Caco-2 (cell line): ENCODE measurements around the gene SPDYE4. TPM values are rescaled to one million over a fixed set of nuclear protein-coding genes. Genes with fewer than 3 reads are reported as not detected.

ENCODE experiments used
- BruUV-seq: library from RNA; stranded (reverse); fragments of 400-500 nt; replicated peaks from 2 replicates; lab custom pipeline; 2021; lab: Mats Ljungman, UMichigan
- CTCF ChIA-PET: fragments of 300-600 bp; sonication (Branson Sonifier 250); formaldehyde crosslinking; loops from one replicate; lab custom pipeline; 2022; ENCODE audit warnings: antibody characterized with exemption; lab: Charles Lee
- POLR2A ChIA-PET: fragments of 300-600 bp; sonication (Branson Sonifier 250); formaldehyde crosslinking; loops from one replicate; lab custom pipeline; 2022; ENCODE audit warnings: antibody characterized with exemption; lab: Charles Lee
- DNase-seq, 2 experiments: peaks; one replicate each; pipeline versions ENCODE4 v3.0.0 to v3.0.0-alpha.2; 2020 to 2022
- H3K27me3 ChIP-seq: replicated peaks from 2 replicates; pipeline ENCODE4 v1.6.0; 2011; ENCODE audit warnings: low read length; ENCODE audit not compliant: control insufficient read depth, insufficient read depth
- H3K36me3 ChIP-seq: 2 replicates; pipeline ENCODE4 v1.5.1; 2011; ENCODE audit warnings: low read length; ENCODE audit not compliant: control insufficient read depth, insufficient read depth
- H3K4me1 ChIP-seq: fragments of 250-450 bp; sonication (Bioruptor Pico); 2 replicates; pipeline ENCODE4 v1.5.1; 2020; ENCODE audit warnings: mild to moderate bottlenecking
- H3K4me3 ChIP-seq: 2 replicates; pipeline ENCODE4 v1.5.1; 2011; ENCODE audit warnings: low read depth, mild to moderate bottlenecking, control low read depth, low read length
- H3K9me3 ChIP-seq: fragments of 250-450 bp; sonication (Bioruptor Pico); 2 replicates; pipeline ENCODE4 v1.5.1; 2020; ENCODE audit warnings: mild to moderate bottlenecking, moderate library complexity
- H3K27ac Mint-ChIP-seq: one replicate; pipeline ENCODE4 v1.8.0; 2022; ENCODE audit warnings: mixed read lengths; ENCODE audit not compliant: unreplicated experiment
- H3K27me3 Mint-ChIP-seq: one replicate; pipeline ENCODE4 v1.8.0; 2022; ENCODE audit warnings: mixed read lengths; ENCODE audit not compliant: insufficient read depth, unreplicated experiment
- H3K36me3 Mint-ChIP-seq: one replicate; pipeline ENCODE4 v1.8.0; 2022; ENCODE audit warnings: mild to moderate bottlenecking, mixed read lengths; ENCODE audit not compliant: insufficient read depth, unreplicated experiment
- H3K4me1 Mint-ChIP-seq: one replicate; pipeline ENCODE4 v1.8.0; 2022; ENCODE audit warnings: low read depth, mixed read lengths; ENCODE audit not compliant: unreplicated experiment
- H3K4me3 Mint-ChIP-seq: one replicate; pipeline ENCODE4 v1.8.0; 2022; ENCODE audit warnings: mild to moderate bottlenecking, moderate library complexity, mixed read lengths; ENCODE audit not compliant: unreplicated experiment
- H3K9me3 Mint-ChIP-seq: one replicate; pipeline ENCODE4 v1.8.0; 2022; ENCODE audit warnings: mixed read lengths; ENCODE audit not compliant: unreplicated experiment
- intact Hi-C: fragments of 100-400 bp; cut with micrococcal nuclease; formaldehyde crosslinking; loops from one replicate; pipeline ENCODE4 v1.10.0; 2022; ENCODE audit not compliant: unreplicated experiment
- total RNA-seq: library from RNA; stranded (reverse); gene quantifications from 2 replicates; pipeline ENCODE4 v1.2.3, GENCODE V29; 2022
- TF ChIP-seq, protein P1 (sequence below), 2 experiments: fragments of 200-600 bp in 1 of 2; IDR thresholded peaks; 1 replicate in 1 of 2; 2 replicates in 1 of 2; pipeline versions ENCODE4 v1.5.1 to v1.8.0; 2011 to 2022; ENCODE audit warnings: antibody characterized with exemption in 1 of 2, control low read depth in 1 of 2, inconsistent platforms in 1 of 2, low read depth in 1 of 2, low read length in 1 of 2, mild to moderate bottlenecking in 1 of 2, moderate library complexity in 1 of 2; ENCODE audit not compliant: insufficient read depth in 1 of 2, severe bottlenecking in 1 of 2, unreplicated experiment in 1 of 2

Gene SPDYE4
- total RNA-seq, 1 experiment from 2014 or later: not detected

DNA sequence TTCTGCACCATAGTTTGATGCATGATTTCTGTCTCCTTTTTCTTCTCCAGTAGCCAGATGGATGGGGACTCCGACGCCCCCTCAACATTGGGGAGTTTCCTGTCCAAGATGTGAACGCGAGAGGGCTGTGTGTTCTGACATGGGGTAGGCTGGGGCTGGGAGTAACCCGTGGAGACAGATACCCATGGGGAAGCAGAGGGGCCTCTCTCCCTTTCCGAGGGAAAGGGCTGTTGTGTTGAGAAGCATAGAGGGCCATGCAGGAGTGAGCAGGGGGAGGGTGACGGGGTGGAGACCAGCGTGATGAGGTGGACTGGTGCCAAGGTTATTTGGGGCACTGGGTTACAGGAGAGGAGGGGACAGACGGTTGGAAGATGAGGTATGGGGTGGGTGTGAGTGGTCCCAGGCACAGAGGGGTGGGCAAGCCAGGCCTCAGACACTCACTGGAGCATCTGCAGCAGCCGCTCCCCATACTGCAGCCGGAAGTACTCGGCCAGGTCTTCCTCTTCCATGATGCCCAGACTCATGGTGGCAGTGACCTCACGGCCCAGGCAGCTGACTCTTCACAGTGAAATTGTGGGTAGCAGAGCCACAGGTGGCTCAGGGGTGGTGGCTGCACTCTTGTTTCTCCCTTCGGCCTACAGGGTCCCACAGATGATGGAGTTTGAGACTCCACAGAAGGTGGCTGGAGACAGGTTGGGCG, 14.1 kb downstream of the SPDYE4 start:
- intact Hi-C loops: loop anchor here (10.0 kb wide), 2 partner anchors 109 to 329 kb away; partner anchors contain the start of gene MYH10
- TF ChIP-seq, protein P1, sequence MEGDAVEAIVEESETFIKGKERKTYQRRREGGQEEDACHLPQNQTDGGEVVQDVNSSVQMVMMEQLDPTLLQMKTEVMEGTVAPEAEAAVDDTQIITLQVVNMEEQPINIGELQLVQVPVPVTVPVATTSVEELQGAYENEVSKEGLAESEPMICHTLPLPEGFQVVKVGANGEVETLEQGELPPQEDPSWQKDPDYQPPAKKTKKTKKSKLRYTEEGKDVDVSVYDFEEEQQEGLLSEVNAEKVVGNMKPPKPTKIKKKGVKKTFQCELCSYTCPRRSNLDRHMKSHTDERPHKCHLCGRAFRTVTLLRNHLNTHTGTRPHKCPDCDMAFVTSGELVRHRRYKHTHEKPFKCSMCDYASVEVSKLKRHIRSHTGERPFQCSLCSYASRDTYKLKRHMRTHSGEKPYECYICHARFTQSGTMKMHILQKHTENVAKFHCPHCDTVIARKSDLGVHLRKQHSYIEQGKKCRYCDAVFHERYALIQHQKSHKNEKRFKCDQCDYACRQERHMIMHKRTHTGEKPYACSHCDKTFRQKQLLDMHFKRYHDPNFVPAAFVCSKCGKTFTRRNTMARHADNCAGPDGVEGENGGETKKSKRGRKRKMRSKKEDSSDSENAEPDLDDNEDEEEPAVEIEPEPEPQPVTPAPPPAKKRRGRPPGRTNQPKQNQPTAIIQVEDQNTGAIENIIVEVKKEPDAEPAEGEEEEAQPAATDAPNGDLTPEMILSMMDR (IDR thresholded peaks at IDR 0.05; ENCODE audit: insufficient read depth in 1 of 2, low read depth in 1 of 2, low read length in 1 of 2, severe bottlenecking in 1 of 2, unreplicated experiment in 1 of 2): no peak

DNA sequence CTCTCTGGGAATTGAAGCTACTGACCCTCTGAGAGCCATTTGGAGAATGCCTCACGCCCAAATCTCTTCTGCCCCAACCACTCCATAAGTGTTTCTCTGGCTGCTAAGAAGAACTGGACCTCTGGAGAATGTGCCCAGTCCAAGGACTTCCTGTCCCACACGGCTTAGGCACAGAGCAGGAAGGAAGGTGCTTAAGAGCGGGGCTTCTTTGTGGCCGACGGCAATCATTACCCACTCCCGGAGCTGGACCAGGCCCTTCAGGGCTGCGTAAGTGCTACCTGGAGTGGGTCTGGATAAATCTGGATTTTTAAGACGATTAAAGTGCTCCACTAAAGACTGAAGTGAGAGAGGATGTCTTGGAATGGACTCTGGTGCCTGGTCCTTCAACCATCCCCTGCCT, 15.5 kb downstream of the SPDYE4 start:
- no peak for DNase-seq
- Mint-ChIP-seq H3K9me3 (no peaks in the 10 kb centered on the region), H3K27me3 (no peaks in the 10 kb centered on the region), H3K4me3 (no peak overlapping the region), H3K4me1 (peaks cover 7% of the 10 kb centered on the region), H3K27ac (no peak overlapping the region), H3K36me3 (no peaks in the 10 kb centered on the region)
- Histone ChIP-seq H3K4me1 (0 out of 2 replicates have a peak, but pooled peaks cover 4% of the 10 kb centered on the region), H3K4me3 (no peak overlapping the region), H3K36me3 (no peaks in the 10 kb centered on the region), H3K27me3 (no peaks in the 10 kb centered on the region), H3K9me3 (no peaks in the 10 kb centered on the region)
- no TSS peak for BruUV-seq
- POLR2A ChIA-PET: no interaction called here
- TF ChIP-seq, protein P1 (IDR thresholded peaks at IDR 0.05; ENCODE audit: insufficient read depth in 1 of 2, low read depth in 1 of 2, low read length in 1 of 2, severe bottlenecking in 1 of 2, unreplicated experiment in 1 of 2): no peak
- CTCF ChIA-PET: no interaction called here
- intact Hi-C loops: loop anchor here (10.0 kb wide), 2 partner anchors 108 to 328 kb away; partner anchors contain the start of gene MYH10

More for the DNA sequence above, 14.1 kb downstream of the SPDYE4 start:
- DNase-seq: no peak
- BruUV-seq: no TSS peak
- CTCF ChIA-PET: no interaction called here
- POLR2A ChIA-PET: no interaction called here
- no peaks in the 10 kb centered on the region for H3K36me3 Mint-ChIP-seq
- H3K4me1 Mint-ChIP-seq: peaks cover 2% of the 10 kb centered on the region
- no peaks in the 10 kb centered on the region for H3K9me3 Mint-ChIP-seq
- H3K4me1 ChIP-seq: 0 out of 2 replicates have a peak, but pooled peaks cover under 1% of the 10 kb centered on the region
- H3K27ac Mint-ChIP-seq: no peak overlapping the region
- no peaks in the 10 kb centered on the region for H3K36me3 ChIP-seq
- H3K27me3 Mint-ChIP-seq: no peaks in the 10 kb centered on the region
- H3K27me3 ChIP-seq: no peaks in the 10 kb centered on the region
- no peaks in the 10 kb centered on the region for H3K9me3 ChIP-seq
- H3K4me3 Mint-ChIP-seq: no peak overlapping the region
- H3K4me3 ChIP-seq: no peak overlapping the region

DNA sequence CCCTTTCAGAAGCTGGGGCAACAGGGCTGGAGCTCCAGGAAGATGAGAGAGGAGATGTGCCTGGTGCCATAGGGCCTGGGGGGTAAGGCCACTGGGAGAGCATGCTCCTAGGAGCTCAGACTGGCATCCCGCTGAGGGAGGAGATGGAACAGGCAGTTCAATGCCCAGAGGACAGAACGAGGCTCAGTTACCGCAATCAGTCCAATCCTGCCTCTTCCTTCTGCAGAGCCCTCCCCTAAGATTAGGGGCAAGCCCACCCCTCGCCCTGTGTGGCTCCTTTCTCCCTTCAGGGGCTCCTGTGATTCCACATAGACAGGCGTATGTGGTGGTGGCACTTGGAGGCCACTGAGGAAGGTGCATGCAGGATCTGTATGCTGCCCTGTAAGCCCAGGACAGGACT, 16.1 kb downstream of the SPDYE4 start:
- Mint-ChIP-seq H3K4me3 (no peak overlapping the region), H3K36me3 (no peaks in the 10 kb centered on the region), H3K9me3 (no peaks in the 10 kb centered on the region), H3K27ac (no peak overlapping the region), H3K27me3 (no peaks in the 10 kb centered on the region), H3K4me1 (peaks cover 7% of the 10 kb centered on the region)
- Histone ChIP-seq H3K9me3 (no peaks in the 10 kb centered on the region), H3K4me1 (0 out of 2 replicates have a peak, but pooled peaks cover 4% of the 10 kb centered on the region), H3K4me3 (no peak overlapping the region), H3K27me3 (no peaks in the 10 kb centered on the region), H3K36me3 (no peaks in the 10 kb centered on the region)
- BruUV-seq: no TSS peak
- intact Hi-C loops: loop anchor here (10.0 kb wide), 2 partner anchors 107 to 327 kb away; partner anchors contain the start of gene MYH10
- POLR2A ChIA-PET: interaction anchor here (0.8 kb wide), 1 partner anchor 25 kb away, joined by 6 read pairs; no protein-coding TSS in a partner anchor
- DNase-seq: no peak
- CTCF ChIA-PET: no interaction called here
- TF ChIP-seq, protein P1 (IDR thresholded peaks at IDR 0.05; ENCODE audit: insufficient read depth in 1 of 2, low read depth in 1 of 2, low read length in 1 of 2, severe bottlenecking in 1 of 2, unreplicated experiment in 1 of 2): no peak
